Esophagus squamous epithelium (tissue), 5 donors: ENCODE measurements around the gene LILRA6. TPM values are rescaled to one million over a fixed set of nuclear protein-coding genes. Genes with fewer than 3 reads are reported as not detected.

Experiments
- DNase-seq: peaks from one replicate; lab custom pipeline; 2025; lab: John Stamatoyannopoulos, UW
- H3K27ac ChIP-seq, 4 donors: fragments of 200-600 bp; sonication (generic); one replicate each; pipeline ENCODE4 v1.5.1; 2016 to 2019; ENCODE audit warnings: mild to moderate bottlenecking in 1 of 4
- H3K27me3 ChIP-seq, 4 donors: fragments of 200-600 bp; sonication (generic); 1 replicate in 3 of 4; 2 replicates in 1 of 4; pipeline versions ENCODE4 v1.5.1 to v1.6.0; 2017 to 2021; ENCODE audit warnings: antibody characterized with exemption in 1 of 4
- H3K36me3 ChIP-seq, 3 donors: fragments of 200-600 bp; sonication (generic); one replicate each; pipeline ENCODE4 v1.5.1; 2016 to 2019
- H3K4me1 ChIP-seq, 3 donors: fragments of 200-600 bp; sonication (generic); one replicate each; pipeline ENCODE4 v1.5.1; 2017 to 2019
- H3K4me3 ChIP-seq, 4 donors: fragments of 200-600 bp; sonication (generic); 1 replicate in 3 of 4; 2 replicates in 1 of 4; pipeline ENCODE4 v1.5.1; 2016 to 2019; ENCODE audit warnings: mild to moderate bottlenecking in 2 of 4, moderate library complexity in 1 of 4
- H3K9me3 ChIP-seq, 3 donors: fragments of 200-600 bp; sonication (generic); one replicate each; pipeline ENCODE4 v1.5.1; 2016 to 2019
- POLR2A ChIP-seq, 4 donors: fragments of 450-650 bp; IDR thresholded peaks; one replicate each; pipeline ENCODE4 v1.6.1; 2017; ENCODE audit warnings: antibody characterized with exemption in 4 of 4, mild to moderate bottlenecking in 4 of 4, moderate library complexity in 3 of 4
- WGBS, 2 donors: methylation state at CpG; one replicate each; pipeline ENCODE4 v1.1.5; 2018; 5-methylcytosine and 5-hydroxymethylcytosine counted together
- intact Hi-C: fragments of 100-400 bp; cut with DNase I; formaldehyde crosslinking; loops from one replicate; pipeline ENCODE4 v1.15.0; 2022
- total RNA-seq, 4 donors: library from RNA; depleted of rRNA; stranded (reverse); fragments of >200 nt; gene quantifications; one replicate each; pipeline ENCODE4 v1.1.0, GENCODE V29; 2016
- TF ChIP-seq, protein P1 (sequence below), 6 experiments: fragments of 450-650 bp in 4 of 6; fragments of 200-600 bp in 2 of 6; sonication (generic) in 2 of 6; IDR thresholded peaks; one replicate each; pipeline ENCODE4 v1.5.1; 2016 to 2019; ENCODE audit warnings: antibody characterized with exemption in 6 of 6, mild to moderate bottlenecking in 4 of 6, moderate library complexity in 4 of 6
- donor health status: DM: yes; HTN: yes; CAD: no.

The LILRA6 gene
- total RNA-seq, 4 donors from 2014 or later: 0.53 to 1.7 (median 0.95) TPM; not detected in 1

DNA sequence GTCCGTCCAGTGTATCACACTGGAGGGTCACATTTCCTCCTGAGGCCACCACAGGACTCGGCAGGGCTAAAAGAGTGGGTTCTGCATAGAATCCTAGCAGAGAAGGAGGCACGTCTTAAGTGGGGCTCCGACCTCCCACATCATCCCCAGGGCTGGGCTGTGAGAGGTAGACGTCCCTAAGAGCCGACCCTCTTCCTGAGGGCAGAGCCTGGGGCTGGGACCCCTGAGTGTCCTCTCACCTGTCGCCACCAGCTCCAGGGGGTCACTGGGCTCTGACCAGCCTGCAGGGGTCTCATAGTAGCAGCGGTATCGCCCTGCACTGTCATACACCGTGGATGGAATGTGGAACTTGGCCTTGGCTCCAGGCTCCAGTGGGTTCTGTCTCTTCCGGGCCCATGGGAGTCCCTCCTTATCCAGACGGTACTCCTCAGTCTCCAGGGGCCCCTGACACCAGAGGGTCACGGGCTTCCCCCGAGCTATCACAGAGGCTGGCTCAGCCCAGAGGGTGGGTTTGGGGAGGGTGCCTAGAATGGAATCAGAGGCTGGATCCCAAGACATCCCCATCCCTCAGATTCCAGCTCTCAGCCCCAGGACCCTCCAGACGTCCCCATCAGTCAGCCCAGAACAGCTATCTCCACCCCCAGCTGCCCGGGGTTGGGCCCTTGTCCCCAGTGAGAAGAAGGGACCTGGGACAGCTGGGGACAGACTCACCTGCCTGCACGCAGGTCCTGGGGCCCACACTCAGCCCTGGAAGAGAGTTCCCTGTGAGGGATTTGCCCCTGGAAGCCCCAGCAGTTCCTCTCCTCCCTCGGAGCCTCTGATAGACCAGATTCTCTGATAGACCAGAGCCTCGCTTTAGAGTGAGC is 13.9 kb upstream of the LILRA6 start:
- 59 to 62% methylated on average over 4 to 5 of the region's 19 CpGs for WGBS, 2 donors
- DNase-seq: no peak
- peak overlapping the region in 2 of 4 donors; percentile 18 to 35 for H3K4me3 ChIP-seq
- H3K27me3 ChIP-seq: peaks cover 0 to 61% (median 0%) of the 10 kb centered on the region in 4 donors
- H3K4me1 ChIP-seq: no peaks in the 10 kb centered on the region
- no peak for TF ChIP-seq POLR2A (IDR thresholded peaks at IDR 0.05)
- TF ChIP-seq, protein P1, sequence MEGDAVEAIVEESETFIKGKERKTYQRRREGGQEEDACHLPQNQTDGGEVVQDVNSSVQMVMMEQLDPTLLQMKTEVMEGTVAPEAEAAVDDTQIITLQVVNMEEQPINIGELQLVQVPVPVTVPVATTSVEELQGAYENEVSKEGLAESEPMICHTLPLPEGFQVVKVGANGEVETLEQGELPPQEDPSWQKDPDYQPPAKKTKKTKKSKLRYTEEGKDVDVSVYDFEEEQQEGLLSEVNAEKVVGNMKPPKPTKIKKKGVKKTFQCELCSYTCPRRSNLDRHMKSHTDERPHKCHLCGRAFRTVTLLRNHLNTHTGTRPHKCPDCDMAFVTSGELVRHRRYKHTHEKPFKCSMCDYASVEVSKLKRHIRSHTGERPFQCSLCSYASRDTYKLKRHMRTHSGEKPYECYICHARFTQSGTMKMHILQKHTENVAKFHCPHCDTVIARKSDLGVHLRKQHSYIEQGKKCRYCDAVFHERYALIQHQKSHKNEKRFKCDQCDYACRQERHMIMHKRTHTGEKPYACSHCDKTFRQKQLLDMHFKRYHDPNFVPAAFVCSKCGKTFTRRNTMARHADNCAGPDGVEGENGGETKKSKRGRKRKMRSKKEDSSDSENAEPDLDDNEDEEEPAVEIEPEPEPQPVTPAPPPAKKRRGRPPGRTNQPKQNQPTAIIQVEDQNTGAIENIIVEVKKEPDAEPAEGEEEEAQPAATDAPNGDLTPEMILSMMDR (IDR thresholded peaks at IDR 0.05): no peak
- no peaks in the 10 kb centered on the region for H3K36me3 ChIP-seq
- H3K27ac ChIP-seq: no peak overlapping the region
- H3K9me3 ChIP-seq: no peaks in the 10 kb centered on the region
- intact Hi-C loops: no loop called here

DNA sequence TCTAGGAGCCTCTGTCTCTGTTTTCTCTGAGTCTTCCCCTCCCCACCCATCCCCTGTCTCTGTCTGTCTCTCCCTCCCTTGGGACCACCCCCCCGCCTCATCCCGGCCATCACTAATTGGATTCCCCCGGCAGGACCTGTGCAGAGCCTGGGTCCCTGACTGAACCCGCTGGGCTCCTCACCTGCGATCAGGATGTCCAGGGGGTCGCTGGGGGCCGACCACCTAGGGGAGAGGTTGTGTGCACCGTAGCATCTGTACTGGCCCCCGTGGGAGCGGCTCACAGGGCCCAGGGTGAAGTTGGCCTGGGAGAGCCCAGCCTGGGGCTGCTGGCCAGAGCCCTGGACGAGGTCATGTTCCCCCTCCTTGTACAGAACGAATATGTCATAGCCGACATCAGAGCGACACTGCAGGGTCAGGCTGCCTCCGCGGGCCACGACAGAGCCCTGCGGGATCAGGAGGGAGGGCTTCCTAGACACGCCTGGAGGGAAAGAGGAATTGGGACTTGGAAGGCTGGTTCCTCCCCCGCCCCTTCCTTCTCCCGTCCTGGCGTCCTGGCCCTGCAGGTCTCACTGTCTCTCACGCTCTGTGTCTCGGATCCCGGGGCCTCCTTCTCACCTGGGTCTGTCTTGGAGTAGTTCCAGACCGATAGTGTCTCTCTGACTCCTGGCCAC is 12.7 kb upstream of the LILRA6 start:
- WGBS, 2 donors: 22 to 30% methylated on average over 2 to 7 of the region's 26 CpGs

DNA sequence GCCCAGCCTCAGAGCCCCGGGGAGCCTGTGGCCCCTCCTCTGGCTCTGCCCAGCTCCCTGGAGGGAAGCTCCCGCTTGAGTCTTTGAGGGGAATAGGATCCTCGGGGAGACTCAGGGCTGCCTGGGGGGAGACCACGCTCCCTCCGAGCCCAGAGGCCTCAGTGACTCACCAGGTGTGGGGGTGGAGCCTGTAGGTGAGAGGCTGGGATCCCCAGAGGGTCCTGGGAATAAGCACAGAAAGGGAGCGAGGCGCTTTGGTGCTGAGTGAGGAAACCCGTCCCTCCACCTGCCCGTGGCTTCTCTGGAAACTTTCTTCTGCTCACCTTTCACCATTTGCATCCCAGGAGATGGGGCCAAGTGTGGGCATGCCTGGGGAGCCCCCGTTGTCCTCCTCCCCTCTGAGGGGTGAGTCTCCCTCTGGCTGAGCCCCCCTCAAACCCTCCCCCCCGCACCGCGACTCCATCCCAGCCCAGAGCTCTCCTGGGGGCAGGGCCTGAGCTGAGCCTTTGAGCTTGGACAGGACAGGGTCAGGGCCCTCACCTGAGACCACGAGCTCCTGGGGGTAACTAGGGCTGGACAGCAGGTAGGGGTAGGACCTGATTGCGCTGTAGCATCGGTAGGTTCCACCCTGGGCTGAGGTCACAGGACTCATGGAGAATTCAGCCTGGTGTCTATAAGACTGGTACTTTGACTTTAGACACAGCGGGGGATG is 11.8 kb upstream of the LILRA6 start:
- DNase-seq: no peak
- Histone ChIP-seq H3K27me3 (peaks cover 0 to 61% (median 0%) of the 10 kb centered on the region in 4 donors), H3K27ac (no peak overlapping the region), H3K36me3 (no peaks in the 10 kb centered on the region), H3K4me1 (no peaks in the 10 kb centered on the region), H3K9me3 (no peaks in the 10 kb centered on the region), H3K4me3 (no peak overlapping the region)
- TF ChIP-seq, protein P1 (IDR thresholded peaks at IDR 0.05): no peak
- TF ChIP-seq POLR2A (IDR thresholded peaks at IDR 0.05): no peak
- intact Hi-C loops: no loop called here
- 30 to 52% methylated on average over 6 to 7 of the region's 17 CpGs for WGBS, 2 donors

More for the DNA sequence above, 12.7 kb upstream of the LILRA6 start:
- intact Hi-C loops: no loop called here
- H3K4me3 ChIP-seq: no peak overlapping the region
- H3K36me3 ChIP-seq: no peaks in the 10 kb centered on the region
- H3K27me3 ChIP-seq: peaks cover 0 to 61% (median 0%) of the 10 kb centered on the region in 4 donors
- H3K4me1 ChIP-seq: no peaks in the 10 kb centered on the region
- no peak for TF ChIP-seq POLR2A (IDR thresholded peaks at IDR 0.05)
- TF ChIP-seq, protein P1 (IDR thresholded peaks at IDR 0.05): no peak
- H3K27ac ChIP-seq: no peak overlapping the region
- no peaks in the 10 kb centered on the region for H3K9me3 ChIP-seq
- no peak for DNase-seq

DNA sequence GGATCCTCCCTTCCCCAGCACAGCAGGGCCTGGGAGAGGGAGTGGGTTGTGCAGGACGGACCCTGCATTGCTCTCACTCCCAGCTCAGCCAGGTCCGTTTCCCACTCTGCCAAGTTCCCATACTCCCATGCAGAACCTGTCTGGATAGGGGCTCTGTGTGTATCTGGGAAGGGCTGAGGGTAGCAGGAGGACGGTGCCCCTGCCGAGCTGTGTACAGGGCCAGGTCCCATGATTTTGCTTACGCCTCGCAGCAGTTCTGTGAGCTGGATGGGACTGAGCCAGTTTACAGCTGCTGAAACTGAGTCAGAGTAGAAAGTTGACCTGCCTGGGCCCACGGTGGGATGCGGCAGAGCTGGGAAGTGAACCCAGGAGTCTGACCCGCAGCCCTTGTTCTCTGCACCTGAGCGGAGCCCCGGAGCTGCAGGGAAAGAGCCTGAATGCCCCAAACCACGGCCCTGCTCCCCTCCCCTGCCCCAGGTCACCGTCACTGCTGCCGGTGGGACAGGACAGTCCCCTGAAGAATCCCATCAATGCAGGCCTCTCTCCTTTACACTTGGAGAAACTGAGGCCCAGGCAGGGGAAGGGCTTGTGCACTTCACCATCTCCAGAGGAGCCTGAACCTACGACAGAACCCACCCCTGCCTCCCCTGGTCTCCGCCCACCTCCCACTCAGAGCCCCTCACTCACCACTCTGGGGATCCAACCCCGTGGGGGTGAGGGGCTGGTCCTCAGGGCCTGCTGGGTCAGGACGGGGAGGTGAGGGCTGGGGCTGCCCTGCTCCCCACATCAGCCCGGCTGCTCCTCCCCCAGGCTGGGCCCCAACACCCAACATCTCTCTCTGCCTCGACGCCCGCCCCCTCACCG is 11.0 kb upstream of the LILRA6 start:
- peaks cover 0 to 61% (median 0%) of the 10 kb centered on the region in 4 donors for H3K27me3 ChIP-seq
- no peak for TF ChIP-seq POLR2A (IDR thresholded peaks at IDR 0.05)
- TF ChIP-seq, protein P1 (IDR thresholded peaks at IDR 0.05): no peak
- no peak overlapping the region for H3K4me3 ChIP-seq
- intact Hi-C loops: no loop called here
- no peak for DNase-seq
- H3K4me1 ChIP-seq: no peaks in the 10 kb centered on the region
- no peaks in the 10 kb centered on the region for H3K9me3 ChIP-seq
- 75% methylated on average over 11 of the region's 23 CpGs; no CpG with 5 or more reads in 1 of the 2 donors for WGBS, 2 donors
- H3K36me3 ChIP-seq: no peaks in the 10 kb centered on the region
- H3K27ac ChIP-seq: no peak overlapping the region
